ENCODE data around the gene TM2D3.
"Not testable (repeated sequence)": the region's sequence is repeated elsewhere in the genome, so short reads cannot be mapped to it uniquely, and the experiment has no call there.

TM2D3 gene

DNA sequence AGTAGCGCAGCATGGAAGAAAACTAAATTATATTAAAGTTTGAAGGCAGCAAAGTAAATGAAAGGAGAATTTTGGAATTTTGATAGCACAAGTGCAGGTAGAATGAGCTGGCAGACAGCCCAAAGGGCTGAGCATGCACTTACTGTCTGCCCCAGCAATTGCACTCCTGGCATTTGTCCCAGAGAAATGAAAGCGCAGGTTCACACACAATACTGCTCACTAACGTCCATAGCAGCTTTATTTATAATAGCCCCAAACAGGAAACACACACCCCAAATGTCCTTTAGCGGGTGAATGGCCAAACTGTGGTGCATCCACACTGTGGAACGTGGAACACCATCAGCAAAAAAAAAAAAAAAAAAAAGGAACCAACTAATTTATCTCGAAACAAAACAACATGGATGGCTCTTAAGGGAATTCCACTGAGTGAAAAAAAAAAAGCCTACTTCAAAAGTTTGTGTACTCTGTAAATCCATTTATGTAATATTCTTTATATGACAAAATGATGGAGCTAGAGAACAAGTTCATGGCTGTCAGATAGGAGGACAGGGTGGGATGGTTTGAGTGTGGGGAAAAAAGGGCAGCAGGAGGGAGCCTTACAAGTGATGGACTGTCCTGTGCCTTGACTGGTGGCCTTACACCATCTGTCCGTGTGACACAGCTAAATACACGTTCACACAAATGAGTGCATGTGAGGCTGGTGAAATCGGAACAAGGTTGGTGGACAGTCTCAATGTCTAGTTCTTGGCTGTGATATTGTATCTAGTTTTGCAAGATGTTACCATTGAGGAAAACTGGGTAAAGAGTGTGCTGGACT, 6.0 kb upstream of the TM2D3 start:
- DNase-seq (ENCODE audit: extremely low read depth in 1 of 2, low read depth in 1 of 2) = no peak

GRCh38 chr15:101657171-101657570, 5.0 kb upstream of the TM2D3 start:
- DNase-seq (ENCODE audit: extremely low read depth in 1 of 2, low read depth in 1 of 2) = no peak

GRCh38 chr15:101654624-101655337, 2.6 kb upstream of the TM2D3 start:
- DNase-seq (ENCODE audit: extremely low read depth in 1 of 2, low read depth in 1 of 2) = not testable (repeated sequence)

- no peak for DNase-seq (ENCODE audit: extremely low read depth in 1 of 2, low read depth in 1 of 2)
These were observed 2.0 kb upstream of the TM2D3 start for GRCh38 chr15:101654171-101654570.

DNA sequence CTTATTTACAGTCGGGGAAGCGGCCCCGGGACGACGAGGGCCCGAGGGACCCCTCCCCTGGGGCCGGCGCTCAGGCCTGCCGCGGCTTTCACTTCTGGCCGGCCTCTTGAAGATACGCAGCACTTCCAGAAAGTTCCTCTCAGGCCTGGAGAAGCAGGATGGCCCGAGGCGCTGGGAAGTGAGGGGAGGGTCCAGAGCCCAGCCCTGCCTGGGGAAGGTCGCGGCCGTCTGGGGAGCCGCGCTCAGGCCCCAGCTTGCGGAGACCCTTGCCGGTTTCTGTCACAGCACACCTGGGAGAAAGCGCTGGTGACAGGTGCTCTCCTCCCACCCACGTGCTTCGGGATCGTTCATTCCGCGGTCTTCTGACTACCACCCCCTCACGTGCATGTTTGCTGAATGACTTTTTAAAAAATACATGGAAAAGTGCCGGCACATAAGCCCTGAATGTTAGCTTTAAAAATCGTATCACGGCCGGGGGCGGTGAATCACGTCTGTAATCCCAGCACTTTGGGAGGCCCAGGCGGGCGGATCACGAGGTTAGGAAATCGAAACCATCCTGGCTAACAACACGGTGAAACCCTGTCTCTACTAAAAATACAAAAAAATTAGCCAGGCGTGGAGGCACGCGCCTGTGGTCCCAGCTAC, 727 bp upstream of the TM2D3 start:
- DNase-seq (ENCODE audit: extremely low read depth in 1 of 2, low read depth in 1 of 2) = no peak

DNA sequence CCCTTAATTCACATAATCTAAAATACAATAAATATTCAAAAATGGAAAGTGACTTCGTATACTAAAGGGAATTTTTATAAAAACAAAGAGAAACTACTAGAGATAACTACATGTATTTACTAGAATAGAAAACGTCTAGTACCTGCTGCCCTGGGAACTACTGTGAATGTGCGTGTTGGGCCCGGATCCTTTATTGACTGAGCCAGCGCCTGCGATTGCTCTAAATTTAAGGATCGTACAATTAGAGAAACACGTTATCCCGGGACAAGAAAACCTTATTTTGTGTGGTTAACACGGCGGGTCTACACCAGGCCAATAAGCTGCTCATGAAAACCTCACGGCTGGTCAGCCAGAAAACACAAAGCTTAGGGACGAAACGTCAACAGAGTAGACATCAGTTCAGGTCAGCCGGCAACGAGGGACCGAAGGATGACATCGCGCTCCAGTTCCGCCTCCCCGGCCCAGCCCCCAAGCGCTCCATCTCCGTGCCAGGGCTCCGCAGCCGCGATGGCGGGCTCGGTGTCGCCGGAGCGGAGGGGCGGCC, 555 bp downstream of the TM2D3 start:
- DNase-seq (ENCODE audit: extremely low read depth in 1 of 2, low read depth in 1 of 2) = no peak

DNA sequence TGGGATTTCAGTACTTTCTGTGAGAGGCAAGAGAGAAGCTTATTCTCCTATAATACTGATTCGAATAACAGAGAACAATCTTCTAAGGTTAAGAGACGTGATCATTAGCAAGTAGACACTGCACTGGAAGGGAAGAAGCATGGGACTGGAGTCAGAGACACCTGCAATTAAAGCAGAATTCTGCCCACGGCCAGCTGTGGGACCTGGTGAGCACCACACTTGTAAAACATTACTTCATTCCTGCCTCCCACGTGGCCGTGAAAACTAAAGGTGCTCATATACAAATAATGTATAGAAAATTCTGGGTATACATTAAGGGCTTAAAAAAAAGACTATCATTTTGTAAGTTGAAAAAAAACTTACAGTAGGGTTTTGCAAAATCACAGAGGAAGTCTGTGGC, 2.0 kb downstream of the TM2D3 start:
- DNase-seq (ENCODE audit: extremely low read depth in 1 of 2, low read depth in 1 of 2) = no peak

DNA sequence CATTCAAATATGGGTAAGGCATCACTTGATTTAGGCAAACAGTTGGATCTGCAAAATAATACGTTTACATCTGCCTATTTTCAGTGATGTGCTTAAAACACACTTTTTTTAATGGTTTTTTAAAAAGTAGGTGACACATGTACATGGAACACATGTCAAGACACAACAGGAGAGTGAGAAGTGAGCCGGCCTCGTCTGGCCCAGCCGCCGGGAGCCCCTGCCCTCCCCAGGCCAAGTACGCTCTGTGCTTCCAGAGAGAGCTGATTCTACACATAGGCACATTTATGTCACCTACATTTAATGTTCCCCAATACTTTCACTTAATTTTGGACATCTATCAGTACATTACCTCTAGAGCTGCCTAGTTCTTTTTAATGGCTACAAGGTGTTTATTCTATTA, 3.8 kb downstream of the TM2D3 start:
- no peak for DNase-seq (ENCODE audit: extremely low read depth in 1 of 2, low read depth in 1 of 2)

- DNase-seq (ENCODE audit: extremely low read depth in 1 of 2, low read depth in 1 of 2) = no peak
These were observed 4.9 kb downstream of the TM2D3 start for GRCh38 chr15:101647251-101647650.

DNA sequence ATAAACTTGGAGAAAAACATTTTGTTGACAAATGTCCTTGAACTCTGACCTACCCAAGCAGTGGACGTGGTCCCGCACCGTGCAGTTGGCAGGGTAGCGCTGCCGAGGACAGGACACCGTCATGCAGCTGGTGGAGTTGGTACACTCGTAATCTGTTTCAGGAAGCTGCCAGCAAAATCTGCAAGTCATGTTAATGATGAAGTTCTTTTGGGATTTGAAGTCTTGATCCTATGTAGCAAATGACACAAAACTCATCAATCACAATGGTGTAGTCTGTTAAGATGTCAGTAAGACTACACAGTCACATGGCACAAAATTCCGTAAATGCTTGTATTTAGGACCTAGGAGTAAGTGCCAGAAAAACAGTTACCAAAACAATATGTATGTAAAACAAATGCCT, 5.5 kb downstream of the TM2D3 start:
- no peak for DNase-seq (ENCODE audit: extremely low read depth in 1 of 2, low read depth in 1 of 2)

GRCh38 chr15:101642361-101642760, 9.8 kb downstream of the TM2D3 start:
- DNase-seq (ENCODE audit: extremely low read depth in 1 of 2, low read depth in 1 of 2) = no peak

DNA sequence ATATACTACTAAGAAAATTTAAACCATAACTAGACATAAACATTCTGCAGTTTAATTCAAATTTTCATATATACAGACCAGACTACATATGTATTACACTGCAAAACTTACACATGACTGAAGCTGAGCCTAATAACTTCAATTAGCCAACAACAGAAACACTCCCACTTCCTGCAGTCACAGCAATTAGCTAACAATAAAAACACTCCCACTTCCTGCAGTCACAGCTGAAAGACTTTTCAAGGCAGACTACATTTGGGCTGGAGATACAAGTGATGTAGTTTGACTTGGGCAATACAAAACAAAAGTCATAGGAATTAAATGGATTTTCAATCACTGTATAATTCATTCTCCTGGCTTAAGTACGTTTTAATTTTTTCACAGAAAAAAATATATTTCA, 10.3 kb downstream of the TM2D3 start:
- DNase-seq (ENCODE audit: extremely low read depth in 1 of 2, low read depth in 1 of 2) = no peak

DNA sequence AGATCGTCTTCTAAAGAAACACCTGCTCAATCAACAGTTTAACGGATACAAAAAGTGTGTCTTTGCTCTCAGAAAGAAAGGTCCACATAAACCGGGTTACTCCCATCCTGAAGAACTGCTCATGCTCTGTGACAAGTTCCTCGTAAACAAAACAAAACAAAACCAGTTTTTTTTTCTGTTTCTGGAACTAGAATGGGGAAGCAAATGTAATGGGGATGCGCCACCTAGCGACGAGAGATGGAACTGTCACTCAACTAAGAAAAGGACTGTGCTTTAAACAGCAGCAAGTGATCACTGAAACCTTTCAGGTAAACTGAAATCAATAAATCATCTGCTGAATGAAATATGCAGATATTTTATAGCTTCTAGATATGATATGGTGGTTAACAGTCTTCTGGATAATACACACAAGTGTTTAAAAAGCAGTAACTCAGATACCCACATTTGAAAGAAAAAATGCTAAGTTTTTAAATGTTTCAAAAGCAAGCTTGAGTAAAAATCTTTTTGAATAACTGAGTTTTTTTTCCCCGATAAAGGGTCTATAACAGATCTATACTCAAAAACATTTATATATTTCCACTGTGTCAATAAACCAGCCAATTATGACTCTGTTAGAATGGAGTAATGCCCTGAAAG, 10.9 kb downstream of the TM2D3 start:
- peak; percentile 41 to 53 for DNase-seq (ENCODE audit: extremely low read depth in 1 of 2, low read depth in 1 of 2)

GRCh38 chr15:101639667-101640066, 12.5 kb downstream of the TM2D3 start:
- DNase-seq (ENCODE audit: extremely low read depth in 1 of 2, low read depth in 1 of 2) = no peak

DNA sequence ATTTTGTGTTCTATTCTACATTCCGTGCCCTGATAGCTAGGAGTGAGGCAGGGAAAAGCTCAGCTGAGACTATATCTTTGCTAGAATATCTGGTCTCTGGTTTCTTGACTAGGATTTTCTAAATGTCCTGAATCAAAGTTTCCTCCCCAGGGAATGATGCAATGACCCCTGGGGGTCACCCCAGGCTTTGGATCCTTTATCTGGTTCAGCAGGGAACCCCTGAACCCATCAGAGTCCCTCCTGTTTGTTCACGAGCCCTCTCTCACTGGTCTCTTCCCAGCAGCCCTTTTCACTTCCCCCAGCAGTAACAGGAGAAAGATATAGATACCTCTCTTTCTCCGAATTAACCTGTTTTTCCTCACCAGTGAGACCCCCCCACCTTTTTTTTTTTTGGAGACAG, 14.3 kb downstream of the TM2D3 start:
- DNase-seq (ENCODE audit: extremely low read depth in 1 of 2, low read depth in 1 of 2) = no peak

- no peak for DNase-seq (ENCODE audit: extremely low read depth in 1 of 2, low read depth in 1 of 2)
These were observed 14.7 kb downstream of the TM2D3 start for GRCh38 chr15:101637516-101637915.

- no peak for DNase-seq (ENCODE audit: extremely low read depth in 1 of 2, low read depth in 1 of 2)
These were observed 15.1 kb downstream of the TM2D3 start for GRCh38 chr15:101637038-101637437.

DNA sequence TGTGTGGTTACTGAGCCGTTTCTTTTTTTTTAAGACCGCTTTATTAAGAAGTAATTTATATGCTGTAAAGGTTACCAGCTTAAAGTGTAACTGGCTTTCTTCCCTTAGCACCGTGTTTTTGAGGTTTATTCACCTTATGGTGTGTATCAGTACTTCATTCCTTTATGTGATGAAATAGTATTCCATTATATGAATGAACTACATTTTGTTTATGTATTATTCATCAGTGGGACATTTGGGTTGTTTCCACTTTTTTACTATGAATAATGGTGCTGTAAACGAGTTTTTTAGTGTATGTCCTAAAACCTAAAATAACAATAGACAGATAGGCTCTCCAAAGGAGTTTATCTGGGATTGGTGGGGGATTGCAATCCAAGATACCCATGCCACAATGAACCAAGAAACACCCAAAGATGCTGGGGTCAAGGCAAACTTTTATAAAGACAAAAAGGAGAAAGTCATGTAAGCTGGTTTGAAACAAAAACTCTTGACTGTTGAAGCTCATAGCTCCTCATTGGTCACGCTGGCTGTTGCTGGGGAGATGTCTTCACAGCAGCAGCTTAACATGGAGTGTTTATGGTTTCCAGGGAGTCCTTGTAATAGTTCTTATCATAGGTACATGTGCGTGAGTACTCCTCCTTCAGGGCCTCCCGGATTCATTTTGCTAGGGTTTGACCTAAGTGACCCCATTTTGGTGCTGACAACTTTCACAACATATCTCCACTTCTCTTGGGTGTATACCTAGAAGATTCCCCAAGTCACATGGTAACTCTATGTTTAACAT, 16.0 kb downstream of the TM2D3 start:
- DNase-seq (ENCODE audit: extremely low read depth in 1 of 2, low read depth in 1 of 2) = no peak

DNA sequence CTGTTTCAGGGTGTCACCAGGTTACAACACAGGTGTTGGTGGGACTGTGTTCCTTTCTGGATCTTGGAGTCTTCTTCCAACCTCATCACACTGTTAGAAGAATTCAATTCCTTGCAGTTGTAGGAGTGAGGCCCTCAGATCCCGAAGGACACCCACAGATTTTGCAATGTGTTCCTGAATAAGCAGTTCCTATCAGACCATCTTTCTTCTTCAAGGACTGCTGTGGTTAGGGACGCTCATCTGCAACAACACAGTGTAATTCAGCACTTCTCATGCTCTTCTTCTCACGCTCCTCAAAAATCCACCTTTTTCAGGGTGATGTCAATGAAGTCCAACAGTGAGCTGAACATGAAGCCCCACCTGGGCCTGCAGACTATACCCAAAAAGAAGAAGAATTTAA, 18.8 kb downstream of the TM2D3 start:
- no peak for DNase-seq (ENCODE audit: extremely low read depth in 1 of 2, low read depth in 1 of 2)

DNA sequence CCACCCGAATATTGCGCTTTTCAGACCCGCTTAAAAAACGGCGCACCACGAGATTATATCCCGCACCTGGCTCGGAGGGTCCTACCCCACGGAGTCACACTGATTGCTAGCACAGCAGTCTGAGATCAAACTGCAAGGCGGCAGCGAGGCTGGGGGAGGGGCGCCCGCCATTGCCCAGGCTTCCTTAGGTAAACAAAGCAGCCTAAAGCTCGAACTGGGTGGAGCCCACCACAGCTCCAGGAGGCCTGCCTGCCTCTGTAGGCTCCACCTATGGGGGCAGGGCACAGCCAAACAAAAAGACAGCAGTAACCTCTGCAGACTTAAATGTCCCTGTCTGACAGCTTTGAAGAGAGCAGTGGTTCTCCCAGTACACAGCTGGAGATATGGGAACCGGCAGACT, 25.5 kb downstream of the TM2D3 start:
- DNase-seq (ENCODE audit: extremely low read depth in 1 of 2, low read depth in 1 of 2) = not testable (repeated sequence)

Data from activated CD8-positive, alpha-beta memory T cell treated with anti-CD3 and anti-CD28 coated beads for 1 hour (primary cell).